Prostate gland (tissue), 2 donors: ENCODE results near the gene FAM120AOS.

ENCODE experiments used
- CTCF ChIP-seq, 4 experiments: fragments of 200-600 bp in 2 of 4; fragments of 450-650 bp in 2 of 4; sonication (generic) in 2 of 4; IDR thresholded peaks; 1 replicate in 3 of 4; 2 replicates in 1 of 4; pipeline ENCODE4 v1.5.1; 2016 to 2019; ENCODE audit warnings: antibody characterized with exemption in 4 of 4, mild to moderate bottlenecking in 2 of 4, moderate library complexity in 2 of 4
- POLR2A ChIP-seq: fragments of 450-650 bp; IDR thresholded peaks from one replicate; pipeline ENCODE4 v1.6.1; 2016; ENCODE audit warnings: antibody characterized with exemption, mild to moderate bottlenecking

- TF ChIP-seq CTCF (IDR thresholded peaks at IDR 0.05) (no peak), POLR2A (no peak)
Observed at GRCh38 chr9:93496285-93496684, 42.9 kb upstream of the FAM120AOS start.
